ENCODE data around the gene POGK. TPM values are rescaled to one million over a fixed set of nuclear protein-coding genes. Genes with fewer than 3 reads are reported as not detected.

Gene POGK
- total RNA-seq, 1 donor from 2014 or later, result 58.2 TPM

DNA sequence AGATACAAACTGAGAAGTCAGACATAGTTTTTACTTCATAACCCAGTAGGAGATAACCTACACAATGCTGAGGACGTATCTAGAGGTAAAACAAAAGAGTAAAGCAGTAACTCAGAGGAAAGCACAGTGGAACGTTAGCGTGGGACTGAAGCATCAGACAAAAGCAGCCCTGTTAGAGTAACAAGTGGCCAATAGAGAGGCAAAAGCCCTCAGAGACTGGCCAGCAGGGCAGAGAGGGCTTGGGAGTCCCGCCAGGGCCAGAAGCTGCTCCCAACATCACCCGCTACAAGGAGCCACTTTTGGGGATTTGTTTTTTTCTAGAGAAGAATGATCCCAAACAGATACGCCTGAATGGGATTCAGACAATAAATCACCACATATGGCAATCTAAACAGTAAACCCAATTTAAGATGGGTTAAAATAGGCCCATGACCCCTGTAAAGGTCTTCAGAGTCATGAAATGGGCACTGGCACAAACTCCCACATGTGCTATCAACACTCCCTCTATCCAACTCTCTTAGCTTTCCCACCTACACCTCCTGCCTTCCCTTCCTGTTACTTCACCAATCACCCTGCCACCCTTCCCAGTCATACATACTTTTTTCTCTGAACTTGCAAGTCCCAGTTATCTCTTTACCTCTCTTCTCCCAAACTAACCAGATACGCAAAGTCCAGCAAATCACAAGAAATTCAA, 19.6 kb downstream of the POGK start:
- Histone ChIP-seq H3K27ac (no peak overlapping the region), H3K36me3 (peaks cover 99% of the 10 kb centered on the region), H3K27me3 (ENCODE audit: low read depth) (no peaks in the 10 kb centered on the region), H3K4me1 (no peaks in the 10 kb centered on the region), H3K4me3 (no peak overlapping the region), H3K9me3 (no peaks in the 10 kb centered on the region)
- ATAC-seq, result no peak
- TF ChIP-seq, protein P1, sequence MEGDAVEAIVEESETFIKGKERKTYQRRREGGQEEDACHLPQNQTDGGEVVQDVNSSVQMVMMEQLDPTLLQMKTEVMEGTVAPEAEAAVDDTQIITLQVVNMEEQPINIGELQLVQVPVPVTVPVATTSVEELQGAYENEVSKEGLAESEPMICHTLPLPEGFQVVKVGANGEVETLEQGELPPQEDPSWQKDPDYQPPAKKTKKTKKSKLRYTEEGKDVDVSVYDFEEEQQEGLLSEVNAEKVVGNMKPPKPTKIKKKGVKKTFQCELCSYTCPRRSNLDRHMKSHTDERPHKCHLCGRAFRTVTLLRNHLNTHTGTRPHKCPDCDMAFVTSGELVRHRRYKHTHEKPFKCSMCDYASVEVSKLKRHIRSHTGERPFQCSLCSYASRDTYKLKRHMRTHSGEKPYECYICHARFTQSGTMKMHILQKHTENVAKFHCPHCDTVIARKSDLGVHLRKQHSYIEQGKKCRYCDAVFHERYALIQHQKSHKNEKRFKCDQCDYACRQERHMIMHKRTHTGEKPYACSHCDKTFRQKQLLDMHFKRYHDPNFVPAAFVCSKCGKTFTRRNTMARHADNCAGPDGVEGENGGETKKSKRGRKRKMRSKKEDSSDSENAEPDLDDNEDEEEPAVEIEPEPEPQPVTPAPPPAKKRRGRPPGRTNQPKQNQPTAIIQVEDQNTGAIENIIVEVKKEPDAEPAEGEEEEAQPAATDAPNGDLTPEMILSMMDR (IDR thresholded peaks at IDR 0.05), result no peak
- DNase-seq, result no peak
- intact Hi-C loops (cut with DNase I), result no loop called here

GRCh38 chr1:166859597-166859996, 20.3 kb downstream of the POGK start:
- H3K9me3 ChIP-seq, result no peaks in the 10 kb centered on the region
- DNase-seq (no peak), ATAC-seq (no peak)
- no peaks in the 10 kb centered on the region for H3K27me3 ChIP-seq (ENCODE audit: low read depth)
- TF ChIP-seq, protein P1 (IDR thresholded peaks at IDR 0.05), result no peak
- no peak overlapping the region for H3K4me3 ChIP-seq
- H3K36me3 ChIP-seq, result peaks cover 99% of the 10 kb centered on the region
- H3K27ac ChIP-seq, result no peak overlapping the region
- intact Hi-C loops (cut with DNase I), result no loop called here
- H3K4me1 ChIP-seq, result no peaks in the 10 kb centered on the region

DNA sequence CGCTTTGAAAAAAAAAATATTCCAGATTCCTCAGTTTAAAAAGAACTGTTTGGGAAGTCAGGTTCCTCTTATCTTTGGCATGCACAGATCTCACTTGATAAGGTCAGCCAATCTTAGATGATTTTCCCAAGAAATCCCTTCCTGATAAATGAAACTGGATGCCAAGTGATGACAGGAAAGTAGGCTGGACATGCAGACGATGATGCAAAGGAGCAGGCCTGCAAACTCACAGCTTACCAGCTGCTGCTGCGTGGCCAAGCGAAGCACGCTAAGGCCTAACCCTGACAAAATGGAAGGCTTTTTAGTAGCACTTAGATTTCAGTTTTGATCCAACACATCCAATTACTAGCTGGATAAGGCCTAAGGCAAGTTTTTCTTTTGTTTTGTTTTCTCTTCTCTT, 26.7 kb downstream of the POGK start:
- intact Hi-C loops (cut with DNase I), result no loop called here
- ATAC-seq, result no peak
- no peak for DNase-seq
- H3K4me1 ChIP-seq, result no peaks in the 10 kb centered on the region
- H3K9me3 ChIP-seq, result no peaks in the 10 kb centered on the region
- TF ChIP-seq, protein P1 (IDR thresholded peaks at IDR 0.05), result no peak
- H3K27ac ChIP-seq, result no peak overlapping the region
- no peak overlapping the region for H3K4me3 ChIP-seq
- H3K36me3 ChIP-seq, result peaks cover 63% of the 10 kb centered on the region
- no peaks in the 10 kb centered on the region for H3K27me3 ChIP-seq (ENCODE audit: low read depth)

DNA sequence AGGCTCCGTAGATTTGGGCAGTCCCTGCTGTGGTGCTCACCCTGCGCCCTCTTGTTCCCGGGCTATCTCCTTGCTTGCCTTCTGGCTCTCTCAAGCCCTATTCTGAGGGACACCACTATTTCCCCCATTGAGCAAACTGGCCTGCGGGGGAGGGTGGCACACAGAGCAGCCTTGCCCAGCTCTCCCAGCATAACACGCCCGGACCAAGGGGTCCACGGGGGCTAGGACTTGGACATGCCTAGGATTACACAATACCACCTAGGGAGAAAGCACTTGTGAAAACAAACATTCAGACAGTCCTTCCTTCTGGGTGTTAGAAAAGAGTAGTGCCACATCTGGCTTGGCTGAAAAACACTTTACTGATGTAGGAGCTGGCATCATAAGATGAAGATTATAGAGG, 29.4 kb downstream of the POGK start:
- intact Hi-C loops (cut with DNase I), result no loop called here
- no peaks in the 10 kb centered on the region for H3K27me3 ChIP-seq (ENCODE audit: low read depth)
- peaks cover 36% of the 10 kb centered on the region for H3K36me3 ChIP-seq
- H3K9me3 ChIP-seq, result no peaks in the 10 kb centered on the region
- DNase-seq (no peak), ATAC-seq (no peak)
- TF ChIP-seq, protein P1 (IDR thresholded peaks at IDR 0.05), result no peak
- H3K4me1 ChIP-seq, result peaks cover 5% of the 10 kb centered on the region
- no peak overlapping the region for H3K4me3 ChIP-seq
- no peak overlapping the region for H3K27ac ChIP-seq

- H3K27ac ChIP-seq, result no peak overlapping the region
- H3K36me3 ChIP-seq, result peaks cover 27% of the 10 kb centered on the region
- TF ChIP-seq, protein P1 (IDR thresholded peaks at IDR 0.05), result no peak
- H3K27me3 ChIP-seq (ENCODE audit: low read depth), result no peaks in the 10 kb centered on the region
- intact Hi-C loops (cut with DNase I), result no loop called here
- no peaks in the 10 kb centered on the region for H3K9me3 ChIP-seq
- no peak for ATAC-seq
- no peak for DNase-seq
- H3K4me1 ChIP-seq, result peaks cover 14% of the 10 kb centered on the region
- no peak overlapping the region for H3K4me3 ChIP-seq
Measured at GRCh38 chr1:166869318-166870099, 30.2 kb downstream of the POGK start.
